Left lung (tissue), 10 donors: ENCODE data around the gene GJA9. TPM values are rescaled to one million over a fixed set of nuclear protein-coding genes. Genes with fewer than 3 reads are reported as not detected.

Source experiments
- ATAC-seq: fragments of 200-7000 bp; cut with Tn5 transposase; one replicate; pipeline ENCODE4 v1.9.1; 2020; ENCODE audit warnings: moderate library complexity
- DNase-seq, 4 donors: peaks; one replicate each; pipeline ENCODE4 v3.0.0-alpha.2; 2013 to 2020
- H3K27ac ChIP-seq, 2 donors: fragments of 200-600 bp; sonication (generic) in 1 of 2; one replicate each; pipeline versions ENCODE4 v1.5.0 to v1.8.0; 2020 to 2021
- H3K27me3 ChIP-seq, 2 donors: fragments of 200-600 bp; sonication (generic) in 1 of 2; one replicate each; pipeline versions ENCODE4 v1.5.0 to v1.8.0; 2020 to 2021
- H3K36me3 ChIP-seq, 2 donors: fragments of 200-600 bp; sonication (generic) in 1 of 2; one replicate each; pipeline versions ENCODE4 v1.5.0 to v1.8.0; 2020 to 2021
- H3K4me1 ChIP-seq, 2 donors: fragments of 200-600 bp; one replicate each; pipeline ENCODE4 v1.8.0; 2021
- H3K4me3 ChIP-seq, 2 donors: fragments of 200-600 bp; sonication (generic) in 1 of 2; one replicate each; pipeline versions ENCODE4 v1.5.0 to v1.8.0; 2020 to 2021; ENCODE audit warnings: mild to moderate bottlenecking in 1 of 2
- H3K9me3 ChIP-seq, 2 donors: fragments of 200-600 bp; sonication (generic) in 1 of 2; one replicate each; pipeline versions ENCODE4 v1.5.0 to v1.8.0; 2020 to 2021
- CTCF ChIP-seq, 2 donors: fragments of 200-600 bp; sonication (generic) in 1 of 2; IDR thresholded peaks; one replicate each; pipeline versions ENCODE4 v1.5.0 to v1.8.0; 2021; ENCODE audit warnings: antibody characterized with exemption in 2 of 2
- intact Hi-C, 2 donors: fragments of 100-400 bp; cut with DNase I; formaldehyde crosslinking; loops; one replicate each; pipeline versions ENCODE4 v1.11.2 to v1.14.2; 2022
- polyA plus RNA-seq, 6 donors: library from polyadenylated mRNA; unstranded; fragments of 120-200 nt; gene quantifications; one replicate each; pipeline ENCODE4 v1.2.1, GENCODE V29; 2013; ENCODE audit not compliant: insufficient read length in 6 of 6
- total RNA-seq, 2 donors: library from RNA; stranded (reverse); fragmentation: NEBNext Ultra II Directional; extraction: Animal tissue kit (Norgen Biotek cat#: 25700); gene quantifications; one replicate each; pipeline ENCODE4 v1.2.1, GENCODE V29; 2021
- donor health status: DM: no; HTN: yes; CAD: no.
- donor health status: DM: no; HTN: no; CAD: no.

GJA9 gene
- total and polyA plus RNA-seq, 8 donors = 0.15 to 0.81 (median 0.41) TPM; not detected in 1

GRCh38 chr1:38885092-38885491, 3.7 kb upstream of the GJA9 start:
- intact Hi-C loops = no loop called here
- Histone ChIP-seq H3K4me3 (no peak overlapping the region), H3K9me3 (no peaks in the 10 kb centered on the region), H3K27me3 (no peaks in the 10 kb centered on the region), H3K27ac (no peak overlapping the region), H3K4me1 (no peaks in the 10 kb centered on the region), H3K36me3 (no peaks in the 10 kb centered on the region)
- no peak for DNase-seq
- TF ChIP-seq CTCF (IDR thresholded peaks at IDR 0.05) = no peak
- ATAC-seq = no peak

GRCh38 chr1:38875811-38876210, 5.6 kb downstream of the GJA9 start:
- ATAC-seq (no peak), DNase-seq (no peak)
- peaks cover 4 to 27% of the 10 kb centered on the region in 2 donors for H3K4me1 ChIP-seq
- no peak overlapping the region for H3K27ac ChIP-seq
- no peaks in the 10 kb centered on the region for H3K27me3 ChIP-seq
- H3K36me3 ChIP-seq = no peaks in the 10 kb centered on the region
- H3K9me3 ChIP-seq = no peaks in the 10 kb centered on the region
- H3K4me3 ChIP-seq = no peak overlapping the region
- TF ChIP-seq CTCF (IDR thresholded peaks at IDR 0.05) = no peak
- intact Hi-C loops = loop anchor here in 1 of 2 donors (10.0 kb wide), 1 partner anchor 209 kb away; no protein-coding TSS in a partner anchor

- no peaks in the 10 kb centered on the region for H3K27me3 ChIP-seq
- H3K27ac ChIP-seq = peak within 1 kb of the TSS; percentile 53 to 80
- no peaks in the 10 kb centered on the region for H3K36me3 ChIP-seq
- DNase-seq (peak; percentile 95 to 99 (median 98)), ATAC-seq (peak; percentile 100)
- intact Hi-C loops = loop anchor here in 1 of 2 donors (10.0 kb wide), 1 partner anchor 212 kb away; no protein-coding TSS in a partner anchor
- no peaks in the 10 kb centered on the region for H3K9me3 ChIP-seq
- peak in 1 of 2 donors; percentile 37 for TF ChIP-seq CTCF (IDR thresholded peaks at IDR 0.05)
- peak within 1 kb of the TSS; percentile 81 to 94 for H3K4me3 ChIP-seq
- H3K4me1 ChIP-seq = peaks cover 4 to 28% of the 10 kb centered on the region in 2 donors
Measured at GRCh38 chr1:38873027-38873969, 8.1 kb downstream of the GJA9 start, which contains the start of gene MYCBP. Gene MYCBP (minus strand): TSS chr1:38873348. CDS start chr1:38873305, 43 bp downstream.

GRCh38 chr1:38872401-38873026, 8.9 kb downstream of the GJA9 start:
- intact Hi-C loops = loop anchor here in 1 of 2 donors (10.0 kb wide), 1 partner anchor 212 kb away; no protein-coding TSS in a partner anchor
- peak; percentile 32 for ATAC-seq
- Histone ChIP-seq H3K4me1 (peaks cover 4 to 32% of the 10 kb centered on the region in 2 donors), H3K36me3 (no peaks in the 10 kb centered on the region), H3K4me3 (peak overlapping the region; percentile 81 to 94), H3K27ac (peak overlapping the region in 1 of 2 donors; percentile 80), H3K27me3 (no peaks in the 10 kb centered on the region), H3K9me3 (no peaks in the 10 kb centered on the region)
- peak in 2 of 4 donors; percentile 8 to 12 for DNase-seq
- no peak for TF ChIP-seq CTCF (IDR thresholded peaks at IDR 0.05)
